HepG2 (cell line): ENCODE results near the gene TMEFF2. TPM values are rescaled to one million over a fixed set of nuclear protein-coding genes. Genes with fewer than 3 reads are reported as not detected.

Source experiments
- ATAC-seq: fragments of 200-7000 bp; cut with Tn5 transposase; 3 replicates; pipeline ENCODE4 v1.9.1; 2020; ENCODE audit warnings: mild to moderate bottlenecking, moderate library complexity
- BruUV-seq: library from RNA; stranded (reverse); fragments of 400-500 nt; replicated peaks from 2 replicates; lab custom pipeline; 2021; lab: Mats Ljungman, UMichigan
- CTCF ChIA-PET: fragments of 300-600 bp; formaldehyde crosslinking; extraction: SDS; loops from one replicate; lab custom pipeline; 2021; ENCODE audit warnings: low total read pairs, inconsistent platforms, low intra/inter-chr PET ratio; lab: Yijun Ruan, JAX
- POLR2A ChIA-PET: fragments of 350-600 bp; sonication (Branson Sonifier 250); formaldehyde crosslinking; loops from one replicate; lab custom pipeline; 2020; ENCODE audit warnings: antibody characterized with exemption, inconsistent platforms; lab: Yijun Ruan, JAX
- DNase-seq: peaks from one replicate; pipeline ENCODE4 v3.0.0-alpha.2; 2015; ENCODE audit warnings: low spot score
- FAIRE-seq: peaks from 3 replicates; lab custom pipeline; 2011; peaks lifted over from hg19 to GRCh38; lab: Jason Lieb, UNC
- H2AFZ ChIP-seq: one replicate; pipeline ENCODE4 v1.6.1; 2011; ENCODE audit warnings: low read length, inconsistent platforms
- H3K27ac ChIP-seq: fragments of 300-600 bp; 3 replicates; pipeline ENCODE4 v1.8.0; 2011; ENCODE audit warnings: mixed run types, mild to moderate bottlenecking, mixed read lengths, low read length, inconsistent platforms; ENCODE audit not compliant: insufficient read depth; ENCODE audit errors: extremely low read length
- H3K27me3 ChIP-seq, 2 experiments: fragments of 200-600 bp in 1 of 2; 2 replicates in 1 of 2; 3 replicates in 1 of 2; pipeline versions ENCODE4 v1.6.0 to v1.8.0; 2011; ENCODE audit warnings: low read length in 2 of 2, mild to moderate bottlenecking in 2 of 2, moderate library complexity in 2 of 2, inconsistent platforms in 1 of 2; ENCODE audit not compliant: insufficient read depth in 2 of 2, control insufficient read depth in 1 of 2
- H3K36me3 ChIP-seq, 2 experiments: fragments of 200-600 bp in 1 of 2; replicated peaks in 1 of 2; 2 replicates in 1 of 2; 3 replicates in 1 of 2; pipeline versions ENCODE4 v1.5.1 to v1.8.0; 2011; ENCODE audit warnings: low read length in 2 of 2, inconsistent platforms in 1 of 2; ENCODE audit not compliant: insufficient read depth in 2 of 2, control insufficient read depth in 1 of 2
- H3K4me1 ChIP-seq: 2 replicates; pipeline ENCODE4 v1.5.1; 2012; ENCODE audit warnings: low read length, inconsistent platforms; ENCODE audit not compliant: insufficient read depth
- H3K4me2 ChIP-seq: 2 replicates; pipeline ENCODE4 v1.6.0; 2011; ENCODE audit warnings: low read depth, low read length, inconsistent platforms
- H3K4me3 ChIP-seq, 3 experiments: fragments of 200-600 bp in 1 of 3; sonication (generic), shearing (Covaris generic) in 1 of 3; replicated peaks in 1 of 3; 2 replicates each; pipeline ENCODE4 v1.5.1; 2011 to 2016; ENCODE audit warnings: low read length in 3 of 3, inconsistent platforms in 2 of 3, low read depth in 2 of 3, mild to moderate bottlenecking in 2 of 3, control low read depth in 1 of 3, mixed read lengths in 1 of 3; ENCODE audit not compliant: insufficient read depth in 1 of 3
- H3K79me2 ChIP-seq: one replicate; pipeline ENCODE4 v1.6.1; 2011; ENCODE audit warnings: low read length, inconsistent platforms; ENCODE audit not compliant: insufficient read depth
- H3K9ac ChIP-seq: 2 replicates; pipeline ENCODE4 v1.6.0; 2011; ENCODE audit warnings: mild to moderate bottlenecking, low read depth, low read length, inconsistent platforms; ENCODE audit not compliant: insufficient read depth
- H3K9me3 ChIP-seq: 2 replicates; pipeline ENCODE4 v1.5.1; 2012; ENCODE audit warnings: mild to moderate bottlenecking, low read length
- H4K20me1 ChIP-seq: 2 replicates; pipeline ENCODE4 v1.6.0; 2011; ENCODE audit warnings: inconsistent platforms, mild to moderate bottlenecking, low read length, moderate library complexity; ENCODE audit not compliant: insufficient read depth
- ARID3A ChIP-seq: IDR thresholded peaks from 2 replicates; pipeline ENCODE4 v1.6.1; 2012; ENCODE audit warnings: low read depth, low read length, improper control_type of control experiment
- ATF1 ChIP-seq: IDR thresholded peaks from 2 replicates; pipeline ENCODE4 v1.6.1; 2016; ENCODE audit warnings: mild to moderate bottlenecking, control low read depth
- BHLHE40 ChIP-seq: IDR thresholded peaks from 2 replicates; pipeline ENCODE4 v1.6.1; 2011; ENCODE audit warnings: low read length, improper control_type of control experiment
- ETS1 ChIP-seq: sonication (generic); formaldehyde crosslinking; IDR thresholded peaks from 2 replicates; pipeline ENCODE4 v1.4.0; 2020; ENCODE audit warnings: missing genetic modification reagents
- KDM5B ChIP-seq: sonication (generic); formaldehyde crosslinking; IDR thresholded peaks from 2 replicates; pipeline ENCODE4 v1.4.0; 2020; ENCODE audit warnings: missing genetic modification reagents, mild to moderate bottlenecking, borderline replicate concordance
- PAX8 ChIP-seq: sonication (generic); formaldehyde crosslinking; IDR thresholded peaks from 2 replicates; pipeline ENCODE4 v1.8.0; 2022; ENCODE audit warnings: mild to moderate bottlenecking, missing genetic modification reagents, borderline replicate concordance
- SNAPC2 ChIP-seq: sonication (generic); formaldehyde crosslinking; IDR thresholded peaks from 2 replicates; pipeline ENCODE4 v1.8.1; 2022; ENCODE audit warnings: mild to moderate bottlenecking, missing genetic modification reagents
- ZFP62 ChIP-seq: sonication (generic); formaldehyde crosslinking; IDR thresholded peaks from 2 replicates; pipeline ENCODE4 v1.4.0; 2020; ENCODE audit warnings: missing genetic modification reagents
- ZNF230 ChIP-seq: sonication (generic); formaldehyde crosslinking; IDR thresholded peaks from 2 replicates; pipeline ENCODE4 v1.4.0; 2020; ENCODE audit warnings: mild to moderate bottlenecking, missing genetic modification reagents
- ZNF34 ChIP-seq: sonication (generic); formaldehyde crosslinking; IDR thresholded peaks from 2 replicates; pipeline ENCODE4 v1.4.0; 2020; ENCODE audit warnings: mild to moderate bottlenecking, missing genetic modification reagents, borderline replicate concordance
- ZNF652 ChIP-seq: IDR thresholded peaks from 2 replicates; pipeline ENCODE4 v1.6.1; 2016; ENCODE audit warnings: low read depth, borderline replicate concordance
- ZNF737 ChIP-seq: sonication (generic); formaldehyde crosslinking; IDR thresholded peaks from 2 replicates; pipeline ENCODE4 v1.5.0; 2020; ENCODE audit warnings: missing genetic modification reagents, mild to moderate bottlenecking, borderline replicate concordance
- ZNF790 ChIP-seq: sonication (generic); formaldehyde crosslinking; IDR thresholded peaks from 2 replicates; pipeline ENCODE4 v1.8.0; 2022; ENCODE audit warnings: missing genetic modification reagents, mild to moderate bottlenecking, borderline replicate concordance
- WGBS: methylation state at CpG from one replicate; pipeline ENCODE4 v1.1.6; 2017; ENCODE audit warnings: low lambda C conversion rate; 5-methylcytosine and 5-hydroxymethylcytosine counted together
- in situ Hi-C: cut with HindIII; loops from 2 replicates; pipeline ENCODE4 v1.10.0; 2017; ENCODE audit warnings: low pct_unique_long_range_greater_than_20kb; ENCODE audit not compliant: extremely low pct_ligation_motif_present
- intact Hi-C: fragments of 100-400 bp; cut with micrococcal nuclease; formaldehyde crosslinking; loops from one replicate; pipeline ENCODE4 v1.10.0; 2022; ENCODE audit not compliant: unreplicated experiment
- polyA plus RNA-seq, 8 experiments: library from polyadenylated mRNA; depleted of rRNA in 3 of 8; stranded (reverse) in 7 of 8; unstranded in 1 of 8; fragments of >200 nt; fragmentation: Illumina TruSeq in 4 of 8; extraction: Trizol in 4 of 8; gene quantifications; 2 replicates each; pipeline versions ENCODE4 v1.2.1 to v1.2.3, GENCODE V29; 2011 to 2016; ENCODE audit warnings: low read depth in 4 of 8, missing spikeins in 1 of 8, mixed read lengths in 1 of 8; ENCODE audit not compliant: insufficient read depth in 1 of 8
- total RNA-seq, 5 experiments: library from RNA; depleted of rRNA; stranded (reverse); fragments of >200 nt; fragmentation: Illumina TruSeq; extraction: Trizol; gene quantifications; 2 replicates each; pipeline ENCODE4 v1.2.3, GENCODE V29; 2016; ENCODE audit warnings: low read depth in 1 of 5
- TF ChIP-seq, protein P1 (sequence below): sonication (generic); formaldehyde crosslinking; IDR thresholded peaks from 2 replicates; pipeline ENCODE4 v1.5.0; 2020; ENCODE audit warnings: missing genetic modification reagents

TMEFF2 gene
- total and polyA plus RNA-seq, 2 of the 13 experiments (the other 11 are each of a cell fraction or from before 2014, with no cell fraction given): not detected

DNA sequence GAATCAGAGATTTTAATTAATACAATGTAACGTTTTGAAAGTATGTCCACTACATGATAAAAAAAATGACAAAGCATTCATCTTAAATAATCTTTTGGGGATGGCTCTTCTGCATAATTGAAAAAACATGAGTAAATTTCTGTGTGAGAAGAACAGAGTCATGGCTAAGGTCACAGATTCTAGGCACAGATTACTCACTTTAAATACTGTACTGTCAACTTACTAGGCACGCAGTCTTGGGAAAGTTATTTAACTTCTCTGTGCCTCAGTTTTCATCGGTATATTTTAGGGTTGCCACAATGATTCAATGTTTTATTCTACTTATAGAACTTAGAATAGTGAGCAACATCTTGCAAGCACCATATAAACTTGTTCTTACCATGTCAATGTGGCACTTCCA is 49.2 kb downstream of the TMEFF2 start:
- TF ChIP-seq ZNF790 (CRISPR knock-in tag) (no peak), ZNF737 (CRISPR knock-in tag) (no peak), ETS1 (CRISPR knock-in tag) (no peak), PAX8 (no peak), SNAPC2 (CRISPR knock-in tag) (no peak), BHLHE40 (no peak), ZFP62 (CRISPR knock-in tag) (no peak), ZNF652 (no peak), ZNF34 (CRISPR knock-in tag) (no peak), KDM5B (CRISPR knock-in tag) (no peak), ZNF230 (CRISPR knock-in tag) (no peak), ARID3A (no peak), ATF1 (CRISPR knock-in tag) (no peak)
- TF ChIP-seq, protein P1, sequence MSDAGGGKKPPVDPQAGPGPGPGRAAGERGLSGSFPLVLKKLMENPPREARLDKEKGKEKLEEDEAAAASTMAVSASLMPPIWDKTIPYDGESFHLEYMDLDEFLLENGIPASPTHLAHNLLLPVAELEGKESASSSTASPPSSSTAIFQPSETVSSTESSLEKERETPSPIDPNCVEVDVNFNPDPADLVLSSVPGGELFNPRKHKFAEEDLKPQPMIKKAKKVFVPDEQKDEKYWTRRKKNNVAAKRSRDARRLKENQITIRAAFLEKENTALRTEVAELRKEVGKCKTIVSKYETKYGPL: no peak

More for the DNA sequence above, 49.2 kb downstream of the TMEFF2 start:
- no peaks in the 10 kb centered on the region for H3K36me3 ChIP-seq
- H3K9me3 ChIP-seq: no peaks in the 10 kb centered on the region
- H3K4me1 ChIP-seq: no peaks in the 10 kb centered on the region
- DNase-seq: no peak
- no peak overlapping the region for H2AFZ ChIP-seq
- 31% methylated on average over 3 of the region's 3 CpGs for WGBS
- ChIA-PET POLR2A (no interaction called here), CTCF (no interaction called here)
- no peaks in the 10 kb centered on the region for H4K20me1 ChIP-seq
- no peak overlapping the region for H3K4me2 ChIP-seq
- H3K9ac ChIP-seq: no peak overlapping the region
- in situ Hi-C loops (no loop called here), intact Hi-C loops (no loop called here)
- no peak overlapping the region for H3K27ac ChIP-seq
- no peak overlapping the region for H3K4me3 ChIP-seq
- H3K79me2 ChIP-seq: no peaks in the 10 kb centered on the region
- no peaks in the 10 kb centered on the region for H3K27me3 ChIP-seq
- FAIRE-seq: no peak
- no peak for ATAC-seq
- BruUV-seq: no TSS peak
